Measurements from ENCODE around the gene ATF3.

Gene ATF3

DNA sequence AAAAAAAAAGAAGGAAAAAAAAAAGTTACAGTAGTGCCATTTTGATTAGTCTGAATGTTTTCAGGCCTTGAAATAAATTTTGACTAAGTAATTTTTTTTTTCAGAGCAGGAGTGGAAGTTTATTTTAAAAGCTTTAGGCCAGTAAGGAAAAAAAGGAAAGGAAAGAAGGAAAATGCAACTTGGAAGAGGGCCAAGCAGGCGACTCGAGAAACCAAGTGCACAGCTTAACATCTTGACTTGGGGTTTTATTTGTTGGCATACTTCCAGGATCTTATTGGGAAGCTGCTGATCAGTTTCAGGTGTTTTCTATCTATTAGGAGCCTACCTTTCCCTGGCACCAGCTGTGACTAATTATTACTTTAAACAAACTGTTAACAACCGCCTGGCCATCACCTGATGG lies 41.7 kb downstream of the ATF3 start:
- no peak overlapping the region for H2AFZ ChIP-seq (ENCODE audit: low read length)
- no peak overlapping the region for H3K4me3 ChIP-seq (ENCODE audit: low read depth, low read length, poor library complexity, severe bottlenecking)
- no peaks in the 10 kb centered on the region for H4K20me1 ChIP-seq (ENCODE audit: insufficient read depth, low read length)
- H3K27ac ChIP-seq (ENCODE audit: low read depth, low read length, poor library complexity, severe bottlenecking): no peak overlapping the region
- H3K9me2 ChIP-seq (ENCODE audit: low read depth, low read length): no peaks in the 10 kb centered on the region
- no peaks in the 10 kb centered on the region for H3F3A ChIP-seq (ENCODE audit: insufficient read depth, low read length)
- TF ChIP-seq, protein P1, sequence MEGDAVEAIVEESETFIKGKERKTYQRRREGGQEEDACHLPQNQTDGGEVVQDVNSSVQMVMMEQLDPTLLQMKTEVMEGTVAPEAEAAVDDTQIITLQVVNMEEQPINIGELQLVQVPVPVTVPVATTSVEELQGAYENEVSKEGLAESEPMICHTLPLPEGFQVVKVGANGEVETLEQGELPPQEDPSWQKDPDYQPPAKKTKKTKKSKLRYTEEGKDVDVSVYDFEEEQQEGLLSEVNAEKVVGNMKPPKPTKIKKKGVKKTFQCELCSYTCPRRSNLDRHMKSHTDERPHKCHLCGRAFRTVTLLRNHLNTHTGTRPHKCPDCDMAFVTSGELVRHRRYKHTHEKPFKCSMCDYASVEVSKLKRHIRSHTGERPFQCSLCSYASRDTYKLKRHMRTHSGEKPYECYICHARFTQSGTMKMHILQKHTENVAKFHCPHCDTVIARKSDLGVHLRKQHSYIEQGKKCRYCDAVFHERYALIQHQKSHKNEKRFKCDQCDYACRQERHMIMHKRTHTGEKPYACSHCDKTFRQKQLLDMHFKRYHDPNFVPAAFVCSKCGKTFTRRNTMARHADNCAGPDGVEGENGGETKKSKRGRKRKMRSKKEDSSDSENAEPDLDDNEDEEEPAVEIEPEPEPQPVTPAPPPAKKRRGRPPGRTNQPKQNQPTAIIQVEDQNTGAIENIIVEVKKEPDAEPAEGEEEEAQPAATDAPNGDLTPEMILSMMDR (IDR thresholded peaks at IDR 0.05; ENCODE audit: low read length): no peak
- TF ChIP-seq EZH2 (IDR thresholded peaks at IDR 0.05; ENCODE audit: borderline replicate concordance, low read length): no peak
- H3K9me3 ChIP-seq (ENCODE audit: low read length): no peaks in the 10 kb centered on the region
- H3K4me2 ChIP-seq (ENCODE audit: low read length): no peak overlapping the region
- H3K36me3 ChIP-seq (ENCODE audit: insufficient read depth, low read length): no peaks in the 10 kb centered on the region
- H3K79me2 ChIP-seq (ENCODE audit: insufficient read depth, low read length): no peaks in the 10 kb centered on the region
- peaks cover 6% of the 10 kb centered on the region; the same call in 1 of the 2 replicates for H3K27me3 ChIP-seq (ENCODE audit: insufficient read depth, low read length)
- H3K4me1 ChIP-seq (ENCODE audit: insufficient read depth, low read length, severe bottlenecking): no peaks in the 10 kb centered on the region
- H3K9ac ChIP-seq (ENCODE audit: low read length): no peak overlapping the region

DNA sequence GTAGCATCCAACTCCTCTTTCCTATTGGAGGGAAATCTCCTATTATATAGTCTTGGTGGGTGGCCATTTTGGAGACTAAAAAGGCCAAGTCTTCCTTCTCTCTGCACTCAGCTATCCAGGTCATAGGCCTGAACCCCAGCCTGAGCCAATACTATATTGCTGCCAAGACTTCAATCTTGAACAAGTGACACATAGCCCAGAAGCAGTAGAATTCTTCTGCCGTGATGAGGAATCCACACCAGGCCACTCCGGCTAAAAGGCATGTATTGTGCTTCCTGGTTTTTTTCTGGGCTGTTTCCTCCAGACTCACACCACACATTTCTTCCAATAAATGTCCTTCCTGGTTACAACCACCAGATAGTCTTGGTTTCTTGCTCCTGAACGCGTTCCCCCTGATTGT lies 43.0 kb downstream of the ATF3 start:
- no peaks in the 10 kb centered on the region for H4K20me1 ChIP-seq (ENCODE audit: insufficient read depth, low read length)
- no peaks in the 10 kb centered on the region; the same call in 1 of the 2 replicates for H3K27me3 ChIP-seq (ENCODE audit: insufficient read depth, low read length)
- no peaks in the 10 kb centered on the region for H3F3A ChIP-seq (ENCODE audit: insufficient read depth, low read length)
- H3K79me2 ChIP-seq (ENCODE audit: insufficient read depth, low read length): no peaks in the 10 kb centered on the region
- H3K36me3 ChIP-seq (ENCODE audit: insufficient read depth, low read length): no peaks in the 10 kb centered on the region
- H3K27ac ChIP-seq (ENCODE audit: low read depth, low read length, poor library complexity, severe bottlenecking): no peak overlapping the region
- TF ChIP-seq, protein P1 (IDR thresholded peaks at IDR 0.05; ENCODE audit: low read length): no peak
- no peak for TF ChIP-seq EZH2 (IDR thresholded peaks at IDR 0.05; ENCODE audit: borderline replicate concordance, low read length)
- no peaks in the 10 kb centered on the region for H3K4me1 ChIP-seq (ENCODE audit: insufficient read depth, low read length, severe bottlenecking)
- no peak overlapping the region for H3K4me3 ChIP-seq (ENCODE audit: low read depth, low read length, poor library complexity, severe bottlenecking)
- H3K9me3 ChIP-seq (ENCODE audit: low read length): no peaks in the 10 kb centered on the region
- no peak overlapping the region for H2AFZ ChIP-seq (ENCODE audit: low read length)
- H3K4me2 ChIP-seq (ENCODE audit: low read length): no peak overlapping the region
- no peaks in the 10 kb centered on the region for H3K9me2 ChIP-seq (ENCODE audit: low read depth, low read length)
- H3K9ac ChIP-seq (ENCODE audit: low read length): no peak overlapping the region

DNA sequence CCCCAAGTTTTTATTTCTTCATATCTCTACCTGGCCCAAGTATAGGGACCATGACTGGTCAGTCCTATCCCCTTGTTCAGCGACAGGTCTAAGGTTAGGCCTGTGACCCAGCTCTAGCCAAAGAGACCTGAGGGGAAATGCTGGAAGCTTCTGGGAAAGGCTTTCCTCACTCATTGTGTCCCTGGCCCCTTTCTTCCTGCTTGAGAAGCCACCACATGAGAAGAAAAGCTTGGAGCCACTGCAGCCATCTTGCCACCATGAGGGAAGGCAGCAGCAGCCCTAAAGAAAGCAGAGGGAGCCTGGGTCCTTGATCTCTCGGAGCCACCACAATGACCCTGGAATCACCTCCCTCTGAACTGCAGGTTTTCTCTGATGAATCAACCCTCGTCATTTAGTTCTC lies 43.4 kb downstream of the ATF3 start:
- H4K20me1 ChIP-seq (ENCODE audit: insufficient read depth, low read length): no peaks in the 10 kb centered on the region
- no peak overlapping the region for H2AFZ ChIP-seq (ENCODE audit: low read length)
- H3K9ac ChIP-seq (ENCODE audit: low read length): no peak overlapping the region
- H3K9me2 ChIP-seq (ENCODE audit: low read depth, low read length): no peaks in the 10 kb centered on the region
- TF ChIP-seq, protein P1 (IDR thresholded peaks at IDR 0.05; ENCODE audit: low read length): no peak
- no peak for TF ChIP-seq EZH2 (IDR thresholded peaks at IDR 0.05; ENCODE audit: borderline replicate concordance, low read length)
- no peaks in the 10 kb centered on the region for H3K36me3 ChIP-seq (ENCODE audit: insufficient read depth, low read length)
- no peaks in the 10 kb centered on the region for H3K4me1 ChIP-seq (ENCODE audit: insufficient read depth, low read length, severe bottlenecking)
- no peak overlapping the region for H3K27ac ChIP-seq (ENCODE audit: low read depth, low read length, poor library complexity, severe bottlenecking)
- no peak overlapping the region for H3K4me3 ChIP-seq (ENCODE audit: low read depth, low read length, poor library complexity, severe bottlenecking)
- no peaks in the 10 kb centered on the region for H3K27me3 ChIP-seq (ENCODE audit: insufficient read depth, low read length)
- no peaks in the 10 kb centered on the region for H3F3A ChIP-seq (ENCODE audit: insufficient read depth, low read length)
- no peaks in the 10 kb centered on the region for H3K79me2 ChIP-seq (ENCODE audit: insufficient read depth, low read length)
- no peaks in the 10 kb centered on the region for H3K9me3 ChIP-seq (ENCODE audit: low read length)
- no peak overlapping the region for H3K4me2 ChIP-seq (ENCODE audit: low read length)

All from OCI-LY1 (cell line).